Stimulated activated CD4-positive, alpha-beta T cell treated with anti-CD3 and anti-CD28 coated beads, Interleukin-4, amount 100 ng/mL, for 24 hours (primary cell): ENCODE results near the gene PRSS56.

ENCODE experiments used
- DNase-seq: peaks from one replicate; pipeline ENCODE4 v3.0.0-alpha.2; 2020

PRSS56 gene

DNA sequence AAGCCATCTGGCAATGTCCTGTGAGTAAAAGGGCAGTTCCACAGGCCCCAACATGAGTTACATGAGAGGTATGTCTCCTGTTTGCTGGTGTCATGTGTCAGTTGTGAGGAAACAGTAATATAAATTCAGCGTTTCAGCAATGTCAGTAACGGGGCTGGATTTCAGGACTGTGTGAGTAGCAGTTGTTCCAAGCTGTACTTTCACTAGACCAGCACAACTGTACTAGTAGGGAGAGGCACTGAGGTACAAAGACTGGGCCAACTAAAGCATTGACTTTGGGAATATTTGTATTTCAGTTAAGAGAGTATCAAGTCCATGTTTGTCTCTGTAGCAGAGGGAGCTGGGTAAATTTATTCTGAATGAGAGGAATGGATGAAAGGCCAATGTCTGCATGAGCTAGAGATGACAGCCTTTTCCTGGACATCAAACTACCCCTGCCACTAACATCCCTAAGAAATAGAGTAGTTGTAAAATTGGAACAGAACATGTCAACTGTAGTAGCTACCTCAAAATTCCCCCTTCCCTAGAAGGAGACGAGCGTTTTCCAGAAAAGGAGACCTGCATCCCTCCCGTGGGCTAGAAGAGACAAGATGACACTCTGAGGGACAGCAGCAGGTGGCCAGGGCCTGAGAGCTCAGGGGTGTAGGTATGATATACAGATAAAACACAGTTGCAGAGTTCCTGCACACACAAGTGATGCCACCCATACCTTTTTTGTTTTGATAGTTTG is 54.7 kb downstream of the PRSS56 start:
- DNase-seq: no peak
